Lower lobe of right lung (tissue), 2 donors: ENCODE results near the gene PSMD13. TPM values are rescaled to one million over a fixed set of nuclear protein-coding genes. Genes with fewer than 3 reads are reported as not detected.
"Not testable (repeated sequence)": the region's sequence is repeated elsewhere in the genome, so short reads cannot be mapped to it uniquely, and the experiment has no call there.

ENCODE experiments used
- ATAC-seq, 2 donors: fragments of 200-7000 bp; cut with Tn5 transposase; one replicate each; pipeline ENCODE4 v1.9.1; 2020 to 2022; ENCODE audit warnings: mild to moderate bottlenecking in 2 of 2, moderate library complexity in 2 of 2
- DNase-seq: peaks from one replicate; pipeline ENCODE4 v3.0.0-alpha.2; 2020
- H3K27ac ChIP-seq: fragments of 200-600 bp; one replicate; pipeline ENCODE4 v1.8.0; 2022
- H3K27me3 ChIP-seq: fragments of 200-600 bp; one replicate; pipeline ENCODE4 v1.8.0; 2022; ENCODE audit warnings: low read depth
- H3K36me3 ChIP-seq: fragments of 200-600 bp; one replicate; pipeline ENCODE4 v1.8.0; 2022; ENCODE audit warnings: mild to moderate bottlenecking
- H3K4me1 ChIP-seq: fragments of 200-600 bp; one replicate; pipeline ENCODE4 v1.8.0; 2022
- H3K4me3 ChIP-seq: fragments of 200-600 bp; one replicate; pipeline ENCODE4 v1.8.0; 2022; ENCODE audit warnings: mild to moderate bottlenecking
- H3K9me3 ChIP-seq: fragments of 200-600 bp; one replicate; pipeline ENCODE4 v1.8.0; 2022
- CTCF ChIP-seq: fragments of 200-600 bp; IDR thresholded peaks from one replicate; pipeline ENCODE4 v1.8.0; 2022; ENCODE audit warnings: antibody characterized with exemption, mild to moderate bottlenecking
- intact Hi-C: fragments of 100-400 bp; cut with DNase I; formaldehyde crosslinking; loops from one replicate; pipeline ENCODE4 v1.11.0; 2022
- long read RNA-seq: library from polyadenylated mRNA; unstranded; transcript quantifications from one replicate; pipeline ENCODE4 v2.0.0, GENCODE V29; 2021
- total RNA-seq: library from RNA; stranded (reverse); fragmentation: NEBNext Ultra II Directional; extraction: Animal tissue kit (Norgen Biotek cat#: 25700); gene quantifications from one replicate; pipeline ENCODE4 v1.2.1, GENCODE V29; 2021
- donor health status: DM: no; HTN: yes; CAD: no; lungs with severe emphysema.

The PSMD13 gene
- 89.5 TPM for total RNA-seq
- long read RNA-seq, transcript PSMD13-212 (13 exons, 1,991 nt), result major isoform, 112 of 132 reads
- long read RNA-seq, partial matches to known transcripts, result 5 of 132 reads
- long read RNA-seq, other reads (novel, unspliced or antisense), result 9 of 132 reads

- H3K36me3 ChIP-seq, result peaks cover 33% of the 10 kb centered on the region
- DNase-seq (peak; percentile 94), ATAC-seq (peak; percentile 95 to 96)
- no peaks in the 10 kb centered on the region for H3K27me3 ChIP-seq
- no peaks in the 10 kb centered on the region for H3K9me3 ChIP-seq
- H3K27ac ChIP-seq, result peak within 1 kb of the TSS; percentile 96
- intact Hi-C loops, result no loop called here
- H3K4me3 ChIP-seq, result peak within 1 kb of the TSS; percentile 94
- peaks cover 27% of the 10 kb centered on the region for H3K4me1 ChIP-seq
- no peak for TF ChIP-seq CTCF
These were observed at the start of gene PSMD13 for GRCh38 chr11:236774-237767. PSMD13 (plus strand) TSS chr11:236976; CDS start chr11:237050, 74 bp downstream.

GRCh38 chr11:189200-189783 is 47.5 kb upstream of the PSMD13 start:
- H3K36me3 ChIP-seq, result not testable (repeated sequence)
- peak; percentile 47 for DNase-seq

GRCh38 chr11:189843-190311 is 46.9 kb upstream of the PSMD13 start:
- ATAC-seq (peak; percentile 85 to 88), DNase-seq (peak; percentile 58)
- H3K4me1 ChIP-seq, H3K4me3 ChIP-seq, H3K27me3 ChIP-seq, H3K9me3 ChIP-seq, intact Hi-C loops, H3K36me3 ChIP-seq, H3K27ac ChIP-seq: not testable (repeated sequence)

More at GRCh38 chr11:189200-189783, 47.5 kb upstream of the PSMD13 start:
- H3K27ac ChIP-seq, H3K4me1 ChIP-seq, intact Hi-C loops, H3K4me3 ChIP-seq, H3K27me3 ChIP-seq, H3K9me3 ChIP-seq: not testable (repeated sequence)
- ATAC-seq, result peak; percentile 69 to 70

GRCh38 chr11:190546-190945 is 46.2 kb upstream of the PSMD13 start:
- intact Hi-C loops, H3K27me3 ChIP-seq, ATAC-seq, H3K27ac ChIP-seq, H3K9me3 ChIP-seq, H3K4me3 ChIP-seq, DNase-seq, H3K4me1 ChIP-seq, H3K36me3 ChIP-seq: not testable (repeated sequence)

GRCh38 chr11:191490-192478 is 45.0 kb upstream of the PSMD13 start:
- H3K27ac ChIP-seq, intact Hi-C loops, H3K9me3 ChIP-seq, H3K4me1 ChIP-seq, H3K27me3 ChIP-seq, H3K4me3 ChIP-seq, H3K36me3 ChIP-seq: not testable (repeated sequence)
- peak; percentile 68 to 73 for ATAC-seq
- peak; percentile 40 for TF ChIP-seq CTCF
- peak; percentile 52 for DNase-seq

GRCh38 chr11:192674-193128 is 44.1 kb upstream of the PSMD13 start, which contains the start of gene SCGB1C1:
SCGB1C1 (plus strand) TSS chr11:193078; CDS start chr11:193100, 22 bp downstream.
- intact Hi-C loops, H3K36me3 ChIP-seq, H3K27me3 ChIP-seq, H3K9me3 ChIP-seq, H3K27ac ChIP-seq, DNase-seq, ATAC-seq, H3K4me1 ChIP-seq, H3K4me3 ChIP-seq: not testable (repeated sequence)

GRCh38 chr11:193481-193880 is 43.3 kb upstream of the PSMD13 start:
- H3K27me3 ChIP-seq, H3K4me3 ChIP-seq, H3K36me3 ChIP-seq, intact Hi-C loops, H3K4me1 ChIP-seq, H3K27ac ChIP-seq, H3K9me3 ChIP-seq: not testable (repeated sequence)
- ATAC-seq, result peak in 1 of 2 donors; percentile 29
- peak; percentile 27 for DNase-seq
